Caco-2 (cell line): ENCODE results near the gene CAMSAP3. TPM values are rescaled to one million over a fixed set of nuclear protein-coding genes. Genes with fewer than 3 reads are reported as not detected.

Source experiments
- BruUV-seq: library from RNA; stranded (reverse); fragments of 400-500 nt; replicated peaks from 2 replicates; lab custom pipeline; 2021; lab: Mats Ljungman, UMichigan
- CTCF ChIA-PET: fragments of 300-600 bp; sonication (Branson Sonifier 250); formaldehyde crosslinking; loops from one replicate; lab custom pipeline; 2022; ENCODE audit warnings: antibody characterized with exemption; lab: Charles Lee
- POLR2A ChIA-PET: fragments of 300-600 bp; sonication (Branson Sonifier 250); formaldehyde crosslinking; loops from one replicate; lab custom pipeline; 2022; ENCODE audit warnings: antibody characterized with exemption; lab: Charles Lee
- DNase-seq, 2 experiments: peaks; one replicate each; pipeline versions ENCODE4 v3.0.0 to v3.0.0-alpha.2; 2020 to 2022
- H3K27me3 ChIP-seq: replicated peaks from 2 replicates; pipeline ENCODE4 v1.6.0; 2011; ENCODE audit warnings: low read length; ENCODE audit not compliant: control insufficient read depth, insufficient read depth
- H3K36me3 ChIP-seq: 2 replicates; pipeline ENCODE4 v1.5.1; 2011; ENCODE audit warnings: low read length; ENCODE audit not compliant: control insufficient read depth, insufficient read depth
- H3K4me1 ChIP-seq: fragments of 250-450 bp; sonication (Bioruptor Pico); 2 replicates; pipeline ENCODE4 v1.5.1; 2020; ENCODE audit warnings: mild to moderate bottlenecking
- H3K4me3 ChIP-seq: 2 replicates; pipeline ENCODE4 v1.5.1; 2011; ENCODE audit warnings: low read depth, mild to moderate bottlenecking, control low read depth, low read length
- H3K9me3 ChIP-seq: fragments of 250-450 bp; sonication (Bioruptor Pico); 2 replicates; pipeline ENCODE4 v1.5.1; 2020; ENCODE audit warnings: mild to moderate bottlenecking, moderate library complexity
- H3K27ac Mint-ChIP-seq: one replicate; pipeline ENCODE4 v1.8.0; 2022; ENCODE audit warnings: mixed read lengths; ENCODE audit not compliant: unreplicated experiment
- H3K27me3 Mint-ChIP-seq: one replicate; pipeline ENCODE4 v1.8.0; 2022; ENCODE audit warnings: mixed read lengths; ENCODE audit not compliant: insufficient read depth, unreplicated experiment
- H3K36me3 Mint-ChIP-seq: one replicate; pipeline ENCODE4 v1.8.0; 2022; ENCODE audit warnings: mild to moderate bottlenecking, mixed read lengths; ENCODE audit not compliant: insufficient read depth, unreplicated experiment
- H3K4me1 Mint-ChIP-seq: one replicate; pipeline ENCODE4 v1.8.0; 2022; ENCODE audit warnings: low read depth, mixed read lengths; ENCODE audit not compliant: unreplicated experiment
- H3K4me3 Mint-ChIP-seq: one replicate; pipeline ENCODE4 v1.8.0; 2022; ENCODE audit warnings: mild to moderate bottlenecking, moderate library complexity, mixed read lengths; ENCODE audit not compliant: unreplicated experiment
- H3K9me3 Mint-ChIP-seq: one replicate; pipeline ENCODE4 v1.8.0; 2022; ENCODE audit warnings: mixed read lengths; ENCODE audit not compliant: unreplicated experiment
- CTCF ChIP-seq, 2 experiments: fragments of 200-600 bp in 1 of 2; IDR thresholded peaks; 1 replicate in 1 of 2; 2 replicates in 1 of 2; pipeline versions ENCODE4 v1.5.1 to v1.8.0; 2011 to 2022; ENCODE audit warnings: antibody characterized with exemption in 1 of 2, control low read depth in 1 of 2, inconsistent platforms in 1 of 2, low read depth in 1 of 2, low read length in 1 of 2, mild to moderate bottlenecking in 1 of 2, moderate library complexity in 1 of 2; ENCODE audit not compliant: insufficient read depth in 1 of 2, severe bottlenecking in 1 of 2, unreplicated experiment in 1 of 2
- intact Hi-C: fragments of 100-400 bp; cut with micrococcal nuclease; formaldehyde crosslinking; loops from one replicate; pipeline ENCODE4 v1.10.0; 2022; ENCODE audit not compliant: unreplicated experiment
- total RNA-seq: library from RNA; stranded (reverse); gene quantifications from 2 replicates; pipeline ENCODE4 v1.2.3, GENCODE V29; 2022

The CAMSAP3 gene
- total RNA-seq, 1 experiment from 2014 or later, result 60.5 TPM

- no peaks in the 10 kb centered on the region for H3K4me1 ChIP-seq
- intact Hi-C loops, result no loop called here
- CTCF ChIA-PET, result interaction anchor here (1.1 kb wide), 1 partner anchor 10 kb away, joined by 4 read pairs; no protein-coding TSS in a partner anchor
- H3K27me3 Mint-ChIP-seq, result peaks cover 14% of the 10 kb centered on the region
- no peak for TF ChIP-seq CTCF (IDR thresholded peaks at IDR 0.05; ENCODE audit: insufficient read depth in 1 of 2, low read depth in 1 of 2, low read length in 1 of 2, severe bottlenecking in 1 of 2, unreplicated experiment in 1 of 2)
- no peaks in the 10 kb centered on the region for H3K36me3 ChIP-seq
- no TSS peak for BruUV-seq
- no peaks in the 10 kb centered on the region for H3K9me3 ChIP-seq
- H3K4me1 Mint-ChIP-seq, result no peaks in the 10 kb centered on the region
- no peaks in the 10 kb centered on the region for H3K9me3 Mint-ChIP-seq
- no peak overlapping the region for H3K4me3 Mint-ChIP-seq
- H3K4me3 ChIP-seq, result no peak overlapping the region
- POLR2A ChIA-PET, result no interaction called here
- H3K27me3 ChIP-seq, result no peaks in the 10 kb centered on the region
- no peak for DNase-seq
- no peak overlapping the region for H3K27ac Mint-ChIP-seq
- H3K36me3 Mint-ChIP-seq, result no peaks in the 10 kb centered on the region
These were observed 17.5 kb upstream of the CAMSAP3 start for GRCh38 chr19:7578127-7578526.

GRCh38 chr19:7579182-7579581 is 16.5 kb upstream of the CAMSAP3 start:
- CTCF ChIA-PET, result interaction anchor here (0.6 kb wide), 1 partner anchor 11 kb away, joined by 3 read pairs; no protein-coding TSS in a partner anchor

GRCh38 chr19:7582446-7582845 is 13.2 kb upstream of the CAMSAP3 start:
- Histone ChIP-seq H3K9me3 (no peaks in the 10 kb centered on the region), H3K4me1 (no peaks in the 10 kb centered on the region), H3K27me3 (no peaks in the 10 kb centered on the region), H3K4me3 (no peak overlapping the region), H3K36me3 (no peaks in the 10 kb centered on the region)
- H3K27me3 Mint-ChIP-seq, result peaks cover 8% of the 10 kb centered on the region
- no peak overlapping the region for H3K27ac Mint-ChIP-seq
- H3K4me3 Mint-ChIP-seq, result no peak overlapping the region
- ChIA-PET CTCF (interaction anchor here (0.6 to 2.3 kb wide), 2 partner anchors 14 to 445 kb away, joined by 6 to 8 read pairs; no protein-coding TSS in a partner anchor), POLR2A (no interaction called here)
- no peak for TF ChIP-seq CTCF (IDR thresholded peaks at IDR 0.05; ENCODE audit: insufficient read depth in 1 of 2, low read depth in 1 of 2, low read length in 1 of 2, severe bottlenecking in 1 of 2, unreplicated experiment in 1 of 2)
- H3K4me1 Mint-ChIP-seq, result no peaks in the 10 kb centered on the region
- no peak for DNase-seq
- no peaks in the 10 kb centered on the region for H3K9me3 Mint-ChIP-seq
- no TSS peak for BruUV-seq
- H3K36me3 Mint-ChIP-seq, result no peaks in the 10 kb centered on the region
- intact Hi-C loops, result no loop called here

More at GRCh38 chr19:7579182-7579581, 16.5 kb upstream of the CAMSAP3 start:
- TF ChIP-seq CTCF (IDR thresholded peaks at IDR 0.05; ENCODE audit: insufficient read depth in 1 of 2, low read depth in 1 of 2, low read length in 1 of 2, severe bottlenecking in 1 of 2, unreplicated experiment in 1 of 2), result no peak
- H3K36me3 ChIP-seq, result no peaks in the 10 kb centered on the region
- no peak overlapping the region for H3K4me3 ChIP-seq
- Mint-ChIP-seq H3K27me3 (peaks cover 11% of the 10 kb centered on the region), H3K9me3 (no peaks in the 10 kb centered on the region), H3K4me1 (no peaks in the 10 kb centered on the region), H3K27ac (no peak overlapping the region), H3K36me3 (no peaks in the 10 kb centered on the region), H3K4me3 (no peak overlapping the region)
- H3K4me1 ChIP-seq, result no peaks in the 10 kb centered on the region
- no peak for DNase-seq
- no peaks in the 10 kb centered on the region for H3K9me3 ChIP-seq
- POLR2A ChIA-PET, result interaction anchor here (0.6 kb wide), 1 partner anchor 350 kb away, joined by 12 read pairs; no protein-coding TSS in a partner anchor
- H3K27me3 ChIP-seq, result no peaks in the 10 kb centered on the region
- no TSS peak for BruUV-seq
- intact Hi-C loops, result no loop called here
